OCI-LY3 (cell line): Measurements from ENCODE around the gene NUP153.

ENCODE experiments used
- H2AFZ ChIP-seq: fragments of 200-600, 300-600 bp; shearing (Covaris generic); 2 replicates; pipeline ENCODE4 v1.6.0; 2014; ENCODE audit warnings: antibody characterized with exemption, low read depth, low read length
- H3K27ac ChIP-seq: fragments of 200-600, 300-600 bp; sonication (generic); 2 replicates; pipeline ENCODE4 v1.5.1; 2014; ENCODE audit warnings: mild to moderate bottlenecking, low read length, moderate library complexity, mixed read lengths
- H3K27me3 ChIP-seq: fragments of 200-600, 300-600 bp; sonication (generic); 2 replicates; pipeline ENCODE4 v1.6.1; 2014; ENCODE audit warnings: low read depth, low read length, mixed read lengths
- H3K36me3 ChIP-seq: fragments of 200-600, 300-600 bp; sonication (generic); replicated peaks from 2 replicates; pipeline ENCODE3; 2014; ENCODE audit warnings: low read depth, low read length, mixed read lengths
- H3K4me1 ChIP-seq: fragments of 300-600, 200-600 bp; sonication (generic); 2 replicates; pipeline ENCODE4 v1.6.1; 2014; ENCODE audit warnings: low read length, mixed read lengths
- H3K4me2 ChIP-seq: fragments of 200-600, 300-600 bp; sonication (generic); 2 replicates; pipeline ENCODE4 v1.6.1; 2014; ENCODE audit warnings: low read length, mixed read lengths
- H3K4me3 ChIP-seq: fragments of 300-600, 200-600 bp; sonication (generic); 2 replicates; pipeline ENCODE4 v1.5.1; 2014; ENCODE audit warnings: antibody characterized with exemption, mild to moderate bottlenecking, low read length, moderate library complexity
- H3K79me2 ChIP-seq: fragments of 300-600, 200-600 bp; shearing (Covaris generic); 2 replicates; pipeline ENCODE4 v1.6.1; 2014; ENCODE audit warnings: mild to moderate bottlenecking, low read length, mixed read lengths
- H3K9ac ChIP-seq: fragments of 300-600, 200-600 bp; shearing (Covaris generic); 2 replicates; pipeline ENCODE4 v1.6.0; 2014; ENCODE audit warnings: mild to moderate bottlenecking, low read length, moderate library complexity
- H3K9me3 ChIP-seq: fragments of 200-600, 300-600 bp; shearing (Covaris generic); 2 replicates; pipeline ENCODE4 v1.6.1; 2014; ENCODE audit warnings: low read length, mixed read lengths; ENCODE audit not compliant: insufficient read depth
- H4K20me1 ChIP-seq: fragments of 200-600, 300-600 bp; sonication (generic); 2 replicates; pipeline ENCODE4 v1.6.1; 2016; ENCODE audit warnings: low read length, mixed read lengths; ENCODE audit not compliant: insufficient read depth
- CTCF ChIP-seq: fragments of 200-600, 300-600 bp; sonication (generic); IDR thresholded peaks from 2 replicates; pipeline ENCODE4 v1.5.1; 2014; ENCODE audit warnings: antibody characterized with exemption, low read length, low read depth
- EZH2phosphoT487 ChIP-seq: fragments of 200-600 bp; shearing (Covaris generic); IDR thresholded peaks from 2 replicates; pipeline ENCODE4 v1.6.1; 2018; ENCODE audit warnings: antibody characterized with exemption, mixed run types, low read depth

Gene NUP153

GRCh38 chr6:17688481-17688880 lies 18.2 kb downstream of the NUP153 start:
- Histone ChIP-seq H3K36me3 (peaks cover 24% of the 10 kb centered on the region), H4K20me1 (peaks cover 79% of the 10 kb centered on the region)

GRCh38 chr6:17687136-17687535 lies 19.6 kb downstream of the NUP153 start:
- Histone ChIP-seq H3K27me3 (no peaks in the 10 kb centered on the region), H3K9ac (no peak overlapping the region), H3K4me3 (no peak overlapping the region), H4K20me1 (peaks cover 75% of the 10 kb centered on the region), H3K9me3 (no peaks in the 10 kb centered on the region), H3K79me2 (peaks cover 100% of the 10 kb centered on the region), H3K4me2 (no peak overlapping the region), H2AFZ (no peak overlapping the region), H3K27ac (no peak overlapping the region), H3K4me1 (no peaks in the 10 kb centered on the region; the same call in 1 of the 2 replicates), H3K36me3 (peaks cover 25% of the 10 kb centered on the region)
- TF ChIP-seq CTCF (no peak), EZH2phosphoT487 (no peak)

More at GRCh38 chr6:17688481-17688880, 18.2 kb downstream of the NUP153 start:
- Histone ChIP-seq H3K27ac (no peak overlapping the region), H3K4me3 (no peak overlapping the region), H3K9ac (no peak overlapping the region), H3K27me3 (no peaks in the 10 kb centered on the region), H3K9me3 (no peaks in the 10 kb centered on the region), H3K79me2 (peaks cover 100% of the 10 kb centered on the region), H3K4me1 (no peaks in the 10 kb centered on the region; the same call in 1 of the 2 replicates), H3K4me2 (no peak overlapping the region), H2AFZ (no peak overlapping the region)
- TF ChIP-seq CTCF (no peak), EZH2phosphoT487 (no peak)

DNA sequence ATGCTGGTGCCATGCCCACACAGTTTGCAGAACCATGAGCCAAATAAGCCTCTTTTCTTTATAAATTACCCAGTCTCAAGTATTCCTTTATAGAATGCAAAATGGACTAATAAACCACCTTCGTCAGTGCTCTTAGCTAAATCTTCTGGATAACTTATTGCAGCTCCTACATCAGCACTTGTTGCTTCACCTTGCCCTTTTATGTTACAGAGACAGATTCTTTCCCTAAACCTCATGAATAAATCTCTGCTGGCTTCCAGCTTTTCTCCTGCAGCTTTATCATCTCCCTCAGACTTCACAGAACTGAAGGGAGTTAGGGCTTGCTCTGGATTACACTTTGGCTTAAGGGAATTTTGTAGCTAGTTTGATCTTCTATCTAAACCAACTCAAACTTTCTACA lies 22.6 kb downstream of the NUP153 start:
- no peak overlapping the region for H3K4me2 ChIP-seq
- no peak overlapping the region for H3K27ac ChIP-seq
- peaks cover 100% of the 10 kb centered on the region for H3K79me2 ChIP-seq
- no peaks in the 10 kb centered on the region for H3K27me3 ChIP-seq
- no peak overlapping the region for H3K9ac ChIP-seq
- no peaks in the 10 kb centered on the region for H3K4me1 ChIP-seq
- H2AFZ ChIP-seq: no peak overlapping the region
- no peaks in the 10 kb centered on the region for H3K9me3 ChIP-seq
- peaks cover 75% of the 10 kb centered on the region for H4K20me1 ChIP-seq
- H3K4me3 ChIP-seq: no peak overlapping the region
- TF ChIP-seq EZH2phosphoT487: no peak
- TF ChIP-seq CTCF: no peak
- H3K36me3 ChIP-seq: peaks cover 30% of the 10 kb centered on the region

DNA sequence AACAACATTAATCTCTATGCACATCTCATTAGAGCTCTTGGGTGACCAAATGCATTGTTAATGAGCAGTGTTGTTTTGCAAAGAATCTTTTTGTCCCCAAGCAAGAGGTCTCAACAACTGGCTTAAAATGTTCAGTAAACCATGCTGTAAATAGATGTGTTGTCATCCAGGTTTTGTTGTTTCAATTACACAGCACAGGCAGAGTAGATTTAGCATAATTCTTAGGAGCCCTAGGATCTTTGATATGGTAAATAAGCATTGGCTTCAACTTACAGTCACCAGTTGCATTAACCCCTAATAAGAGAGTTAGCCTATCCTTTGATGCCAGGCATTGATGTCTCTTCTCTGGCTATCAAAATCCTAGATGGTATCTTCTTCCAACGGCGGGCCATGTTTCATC lies 23.3 kb downstream of the NUP153 start:
- Histone ChIP-seq H3K27ac (no peak overlapping the region), H3K36me3 (peaks cover 27% of the 10 kb centered on the region), H3K4me2 (no peak overlapping the region), H4K20me1 (peaks cover 73% of the 10 kb centered on the region), H3K79me2 (peaks cover 100% of the 10 kb centered on the region), H3K4me1 (no peaks in the 10 kb centered on the region), H3K9me3 (no peaks in the 10 kb centered on the region), H3K27me3 (no peaks in the 10 kb centered on the region), H3K4me3 (no peak overlapping the region), H3K9ac (no peak overlapping the region), H2AFZ (no peak overlapping the region)
- TF ChIP-seq EZH2phosphoT487 (no peak), CTCF (no peak)
